ENCODE results near the gene PIP4K2A. TPM values are rescaled to one million over a fixed set of nuclear protein-coding genes. Genes with fewer than 3 reads are reported as not detected.

PIP4K2A gene
- total RNA-seq, 8 experiments from 2014 or later: 16.2 to 39.4 (median 32.4) TPM

- Histone ChIP-seq H3K4me1 (replicated peaks in 1 of 2) (peaks cover 5 to 10% of the 10 kb centered on the region in 2 donors), H3K27ac (no peak overlapping the region), H3K4me3 (no peak overlapping the region)
- WGBS, 10 experiments: 0 to 88% (median 71%) methylated on average over 1 to 6 of the region's 6 CpGs
- peak in 2 of 8 experiments; percentile 14 to 38 for ATAC-seq (replicated peaks in 6 of 8)
- in situ Hi-C loops (cut with MboI; ENCODE audit: low pct_unique_long_range_greater_than_20kb in 2 of 9, low sequenced_read_pairs in 9 of 9, unreplicated experiment in 9 of 9): no loop called here
Measured at GRCh38 chr10:22682237-22683139, 31.9 kb downstream of the PIP4K2A start.

GRCh38 chr10:22681783-22682183 is 32.6 kb downstream of the PIP4K2A start:
- WGBS, 10 experiments: 18 to 96% (median 65%) methylated on average over 2 to 4 of the region's 4 CpGs; no CpG with 5 or more reads in 1 of the 10 experiments
- in situ Hi-C loops (cut with MboI; ENCODE audit: low pct_unique_long_range_greater_than_20kb in 2 of 9, low sequenced_read_pairs in 9 of 9, unreplicated experiment in 9 of 9): no loop called here
- Histone ChIP-seq H3K27ac (no peak overlapping the region), H3K4me3 (no peak overlapping the region), H3K4me1 (replicated peaks in 1 of 2) (peaks cover 0 to 10% of the 10 kb centered on the region in 2 donors)
- peak in 6 of 8 experiments; percentile 8 to 68 (median 38) for ATAC-seq (replicated peaks in 6 of 8)

- in situ Hi-C loops (cut with MboI; ENCODE audit: low pct_unique_long_range_greater_than_20kb in 2 of 9, low sequenced_read_pairs in 9 of 9, unreplicated experiment in 9 of 9): no loop called here
Measured at GRCh38 chr10:22681301-22681700, 33.1 kb downstream of the PIP4K2A start.

GRCh38 chr10:22679608-22680007 is 34.8 kb downstream of the PIP4K2A start:
- in situ Hi-C loops (cut with MboI; ENCODE audit: low pct_unique_long_range_greater_than_20kb in 2 of 9, low sequenced_read_pairs in 9 of 9, unreplicated experiment in 9 of 9): no loop called here
- no peak for ATAC-seq (replicated peaks in 6 of 8)
- WGBS, 10 experiments: 86 to 100% (median 100%) methylated on average over 1 of the region's 1 CpG; no CpG with 5 or more reads in 5 of the 10 experiments
- H3K4me3 ChIP-seq: no peak overlapping the region
- H3K4me1 ChIP-seq (replicated peaks in 1 of 2): peaks cover 0 to 10% of the 10 kb centered on the region in 2 donors
- no peak overlapping the region for H3K27ac ChIP-seq

More at GRCh38 chr10:22681301-22681700, 33.1 kb downstream of the PIP4K2A start:
- 71 to 100% (median 100%) methylated on average over 1 of the region's 1 CpG; no CpG with 5 or more reads in 3 of the 10 experiments for WGBS, 10 experiments
- H3K4me1 ChIP-seq (replicated peaks in 1 of 2): peaks cover 0 to 10% of the 10 kb centered on the region in 2 donors
- no peak overlapping the region for H3K27ac ChIP-seq
- H3K4me3 ChIP-seq: no peak overlapping the region
- no peak for ATAC-seq (replicated peaks in 6 of 8)

- in situ Hi-C loops (cut with MboI; ENCODE audit: low pct_unique_long_range_greater_than_20kb in 2 of 9, low sequenced_read_pairs in 9 of 9, unreplicated experiment in 9 of 9): no loop called here
- Histone ChIP-seq H3K27ac (no peak overlapping the region), H3K4me1 (replicated peaks in 1 of 2) (peaks cover 3 to 16% of the 10 kb centered on the region in 2 donors), H3K4me3 (no peak overlapping the region)
- no peak for ATAC-seq (replicated peaks in 6 of 8)
- 80 to 100% (median 96%) methylated on average over 1 to 5 of the region's 5 CpGs for WGBS, 10 experiments
Measured at GRCh38 chr10:22677333-22677732, 37.0 kb downstream of the PIP4K2A start.

GRCh38 chr10:22676435-22676834 is 37.9 kb downstream of the PIP4K2A start:
- H3K4me1 ChIP-seq (replicated peaks in 1 of 2): peaks cover 10 to 25% of the 10 kb centered on the region in 2 donors
- ATAC-seq (replicated peaks in 6 of 8): no peak
- no peak overlapping the region for H3K27ac ChIP-seq
- 71 to 100% (median 82%) methylated on average over 1 of the region's 1 CpG; no CpG with 5 or more reads in 4 of the 10 experiments for WGBS, 10 experiments
- in situ Hi-C loops (cut with MboI; ENCODE audit: low pct_unique_long_range_greater_than_20kb in 2 of 9, low sequenced_read_pairs in 9 of 9, unreplicated experiment in 9 of 9): no loop called here
- H3K4me3 ChIP-seq: no peak overlapping the region

GRCh38 chr10:22674573-22674930 is 39.8 kb downstream of the PIP4K2A start:
- 13 to 100% (median 82%) methylated on average over 1 to 3 of the region's 3 CpGs for WGBS, 10 experiments
- ATAC-seq (replicated peaks in 6 of 8): no peak
- Histone ChIP-seq H3K4me1 (replicated peaks in 1 of 2) (peaks cover 13 to 34% of the 10 kb centered on the region in 2 donors), H3K27ac (no peak overlapping the region), H3K4me3 (no peak overlapping the region)
- in situ Hi-C loops (cut with MboI; ENCODE audit: low pct_unique_long_range_greater_than_20kb in 2 of 9, low sequenced_read_pairs in 9 of 9, unreplicated experiment in 9 of 9): no loop called here

GRCh38 chr10:22673785-22674572 is 40.4 kb downstream of the PIP4K2A start:
- in situ Hi-C loops (cut with MboI; ENCODE audit: low pct_unique_long_range_greater_than_20kb in 2 of 9, low sequenced_read_pairs in 9 of 9, unreplicated experiment in 9 of 9): no loop called here
- no peak overlapping the region for H3K27ac ChIP-seq

GRCh38 chr10:22673091-22673392 is 41.3 kb downstream of the PIP4K2A start:
- WGBS, 10 experiments: 25 to 100% (median 63%) methylated on average over 1 of the region's 1 CpG; no CpG with 5 or more reads in 3 of the 10 experiments
- in situ Hi-C loops (cut with MboI; ENCODE audit: low pct_unique_long_range_greater_than_20kb in 2 of 9, low sequenced_read_pairs in 9 of 9, unreplicated experiment in 9 of 9): no loop called here
- peak in 1 of 8 experiments; percentile 43 for ATAC-seq (replicated peaks in 6 of 8)
- no peak overlapping the region for H3K4me3 ChIP-seq
- peak overlapping the region in 1 of 2 donors; percentile 35 for H3K27ac ChIP-seq
- H3K4me1 ChIP-seq (replicated peaks in 1 of 2): peaks cover 13 to 34% of the 10 kb centered on the region in 2 donors

More at GRCh38 chr10:22673785-22674572, 40.4 kb downstream of the PIP4K2A start:
- Histone ChIP-seq H3K4me1 (replicated peaks in 1 of 2) (peaks cover 13 to 34% of the 10 kb centered on the region in 2 donors), H3K4me3 (no peak overlapping the region)
- WGBS, 10 experiments: 43 to 100% (median 77%) methylated on average over 1 to 2 of the region's 2 CpGs
- no peak for ATAC-seq (replicated peaks in 6 of 8)

- in situ Hi-C loops (cut with MboI; ENCODE audit: low pct_unique_long_range_greater_than_20kb in 2 of 9, low sequenced_read_pairs in 9 of 9, unreplicated experiment in 9 of 9): no loop called here
- WGBS, 10 experiments: 35 to 100% (median 61%) methylated on average over 1 to 6 of the region's 7 CpGs; no CpG with 5 or more reads in 2 of the 10 experiments
- no peak overlapping the region for H3K4me3 ChIP-seq
- H3K4me1 ChIP-seq (replicated peaks in 1 of 2): peaks cover 13 to 34% of the 10 kb centered on the region in 2 donors
- peak overlapping the region in 1 of 2 donors; percentile 35 for H3K27ac ChIP-seq
- peak in 6 of 8 experiments; percentile 14 to 68 (median 34) for ATAC-seq (replicated peaks in 6 of 8)
Measured at GRCh38 chr10:22672319-22673090, 41.9 kb downstream of the PIP4K2A start.

GRCh38 chr10:22670788-22671187 is 43.6 kb downstream of the PIP4K2A start:
- 29 to 100% (median 75%) methylated on average over 2 to 5 of the region's 5 CpGs for WGBS, 10 experiments
- no peak overlapping the region for H3K27ac ChIP-seq
- peak in 4 of 8 experiments; percentile 11 to 70 (median 40) for ATAC-seq (replicated peaks in 6 of 8)
- in situ Hi-C loops (cut with MboI; ENCODE audit: low pct_unique_long_range_greater_than_20kb in 2 of 9, low sequenced_read_pairs in 9 of 9, unreplicated experiment in 9 of 9): no loop called here
- H3K4me1 ChIP-seq (replicated peaks in 1 of 2): peaks cover 13 to 34% of the 10 kb centered on the region in 2 donors
- no peak overlapping the region for H3K4me3 ChIP-seq

GRCh38 chr10:22669163-22669711 is 45.1 kb downstream of the PIP4K2A start:
- 76 to 100% (median 89%) methylated on average over 1 to 12 of the region's 13 CpGs for WGBS, 10 experiments
- Histone ChIP-seq H3K4me1 (replicated peaks in 1 of 2) (peaks cover 13 to 34% of the 10 kb centered on the region in 2 donors), H3K4me3 (no peak overlapping the region), H3K27ac (no peak overlapping the region)
- in situ Hi-C loops (cut with MboI; ENCODE audit: low pct_unique_long_range_greater_than_20kb in 2 of 9, low sequenced_read_pairs in 9 of 9, unreplicated experiment in 9 of 9): no loop called here
- peak in 3 of 8 experiments; percentile 12 to 61 (median 38) for ATAC-seq (replicated peaks in 6 of 8)

All from motor neuron (in vitro differentiated cells).